HG02981 (cell line): ENCODE data around the gene UBTD2.
"Not testable (repeated sequence)": the region's sequence is repeated elsewhere in the genome, so short reads cannot be mapped to it uniquely, and the experiment has no call there.

Source experiments
- ATAC-seq: cut with Tn5 transposase; IDR thresholded peaks from one replicate; pipeline ENCODE4 v1.9.1; 2021; ENCODE audit warnings: mild to moderate bottlenecking, moderate library complexity; ENCODE audit not compliant: unreplicated experiment

UBTD2 gene

GRCh38 chr5:172252501-172252900 lies 31.1 kb downstream of the UBTD2 start:
- ATAC-seq, result no peak

DNA sequence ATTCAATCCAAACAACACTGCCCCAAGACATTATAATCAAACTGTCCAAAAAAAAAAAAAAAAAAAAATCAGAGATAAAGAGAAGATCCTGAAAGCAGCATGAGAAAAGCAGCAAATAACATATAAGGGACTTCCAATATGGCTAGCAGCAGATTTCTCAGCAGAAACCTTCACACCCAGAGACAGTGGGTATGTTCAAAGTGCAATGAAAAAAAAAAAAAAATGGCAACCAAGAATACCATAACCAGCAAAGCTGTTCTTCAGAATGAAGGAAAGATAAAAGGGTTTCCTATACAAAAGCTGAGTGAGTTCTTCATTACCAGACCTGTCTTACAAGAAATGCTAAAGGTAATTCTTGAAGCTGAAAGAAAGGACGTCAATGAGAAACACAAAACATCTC lies 32.1 kb downstream of the UBTD2 start:
- no peak for ATAC-seq

DNA sequence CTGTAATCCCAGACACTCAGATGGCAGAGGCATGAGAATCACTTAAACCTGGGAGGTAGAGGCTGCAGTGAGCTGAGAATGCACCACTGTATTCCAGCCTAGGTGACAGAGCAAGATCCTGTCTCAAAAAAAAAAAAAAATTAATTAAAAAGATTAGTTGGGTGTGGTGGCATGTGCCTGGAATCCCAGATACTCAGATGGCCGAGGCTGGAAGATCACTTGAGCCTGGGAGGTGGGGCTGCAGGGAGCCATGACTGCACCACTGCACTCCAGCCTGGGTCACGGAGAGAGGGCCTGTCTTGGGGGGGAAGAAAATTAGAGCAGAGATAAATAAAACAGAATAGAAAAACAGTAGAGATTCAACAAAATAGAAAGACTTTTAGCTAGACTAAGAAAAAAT lies 34.9 kb downstream of the UBTD2 start:
- no peak for ATAC-seq

DNA sequence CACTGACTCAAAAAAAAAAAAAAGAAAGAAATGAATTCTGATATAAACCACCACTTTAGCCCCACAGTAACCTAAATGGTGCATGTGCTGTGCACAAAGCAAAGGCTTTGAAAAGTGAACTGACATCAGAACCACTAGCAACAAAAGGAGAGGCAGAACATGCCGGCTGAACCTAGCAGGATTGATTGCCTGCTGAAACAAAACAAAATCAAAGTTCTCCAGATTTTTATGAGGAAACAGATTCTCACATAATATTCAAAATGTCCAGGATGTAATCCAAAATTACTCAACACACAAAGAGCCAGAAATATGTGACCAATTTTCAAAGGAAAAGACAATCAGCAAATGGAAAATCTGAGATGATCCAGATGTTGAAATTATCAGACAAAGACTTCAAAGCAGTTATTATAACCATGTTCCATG lies 37.9 kb downstream of the UBTD2 start:
- no peak for ATAC-seq

DNA sequence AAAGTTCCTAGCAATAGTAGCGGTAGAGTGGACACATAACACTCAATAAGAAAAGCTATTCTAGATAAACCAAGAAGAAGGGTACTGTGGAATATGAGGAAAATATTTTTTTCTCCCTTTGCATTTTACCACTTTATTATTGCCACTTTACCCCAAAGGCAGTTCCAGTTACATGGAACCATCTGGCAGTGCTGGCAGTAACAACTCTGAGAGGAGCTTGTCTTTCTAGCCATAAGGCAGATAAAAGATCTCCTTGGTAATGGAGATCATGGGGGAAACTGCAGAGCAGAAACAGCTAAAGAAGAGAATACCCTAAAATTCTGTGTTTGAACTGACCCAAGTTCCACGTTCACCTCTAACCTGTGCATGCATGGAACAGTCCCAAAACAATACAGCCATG lies 38.5 kb downstream of the UBTD2 start:
- ATAC-seq, result no peak

GRCh38 chr5:172243302-172243701 lies 40.3 kb downstream of the UBTD2 start:
- no peak for ATAC-seq

- ATAC-seq, result no peak
These were observed 45.2 kb downstream of the UBTD2 start for GRCh38 chr5:172238334-172238733.

DNA sequence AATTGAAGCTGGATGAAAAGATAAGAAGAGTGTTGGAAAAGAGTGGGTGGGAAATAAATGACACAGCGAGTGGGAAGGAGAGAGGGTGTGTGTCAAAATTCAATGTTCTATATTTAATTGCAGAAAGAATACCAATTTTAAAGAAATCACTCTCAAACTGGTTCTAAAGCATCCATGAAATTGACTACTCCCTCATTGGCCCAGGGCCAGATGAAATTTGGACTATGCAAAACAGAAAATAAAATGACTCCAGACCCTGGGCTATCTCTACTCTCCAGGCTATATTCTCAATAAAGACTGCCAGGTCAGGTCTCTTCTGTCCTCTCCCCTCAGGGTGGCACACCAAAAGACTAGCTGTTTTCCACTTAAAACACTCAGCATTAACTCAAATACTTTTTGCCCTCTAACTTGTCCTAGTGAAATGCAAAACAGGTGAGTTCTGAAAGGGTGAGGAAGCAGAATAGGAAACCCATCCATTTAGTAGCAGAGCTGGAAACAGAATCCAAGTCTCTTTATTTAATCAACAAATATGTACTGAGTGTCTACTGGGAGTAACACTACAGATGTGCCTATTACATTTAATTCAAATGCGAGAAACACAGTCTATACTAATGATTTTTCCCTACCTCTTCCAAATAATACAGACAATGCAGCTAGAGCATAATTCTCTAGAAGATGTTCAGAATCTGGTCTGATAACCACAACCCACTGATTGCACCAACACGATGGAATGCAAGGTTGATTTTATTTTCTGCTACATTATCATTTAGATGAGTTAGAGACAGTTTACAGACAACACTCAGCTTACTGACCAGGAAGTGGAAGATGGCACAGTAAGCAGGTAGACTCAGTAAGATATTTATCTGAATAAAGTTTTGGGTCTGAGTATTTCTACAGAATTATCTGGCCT lies 47.5 kb downstream of the UBTD2 start:
- no peak for ATAC-seq

DNA sequence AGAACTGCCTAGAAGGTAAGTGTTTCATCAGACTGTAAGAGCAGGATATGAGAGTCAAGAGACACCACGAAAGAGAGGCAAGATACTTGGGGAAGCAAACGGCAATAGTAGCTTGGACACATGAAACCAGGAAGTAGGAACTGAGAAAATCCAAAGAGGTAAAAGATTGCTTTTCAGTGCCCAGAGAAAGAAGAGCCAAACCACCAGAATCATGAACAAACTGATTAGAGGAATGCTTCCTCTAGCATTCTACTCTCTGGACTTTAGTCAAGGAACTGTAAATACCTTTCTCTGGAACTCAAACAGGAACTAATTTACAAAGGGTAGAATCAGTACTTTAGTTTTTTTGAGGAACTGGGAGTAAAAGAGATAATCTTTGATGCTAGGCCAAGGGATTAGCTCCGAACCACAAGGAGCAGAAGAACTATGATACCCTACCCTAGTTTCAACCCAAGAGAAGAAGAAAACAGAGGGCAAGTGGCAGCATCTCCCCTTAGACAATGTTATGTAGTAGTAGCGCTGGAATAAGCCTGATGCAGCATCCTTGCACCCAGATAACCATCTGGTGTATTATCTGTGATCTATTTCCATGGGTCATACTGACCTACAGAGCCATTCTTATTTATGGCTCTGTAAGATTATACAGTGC lies 48.3 kb downstream of the UBTD2 start:
- ATAC-seq, result peak; percentile 52

DNA sequence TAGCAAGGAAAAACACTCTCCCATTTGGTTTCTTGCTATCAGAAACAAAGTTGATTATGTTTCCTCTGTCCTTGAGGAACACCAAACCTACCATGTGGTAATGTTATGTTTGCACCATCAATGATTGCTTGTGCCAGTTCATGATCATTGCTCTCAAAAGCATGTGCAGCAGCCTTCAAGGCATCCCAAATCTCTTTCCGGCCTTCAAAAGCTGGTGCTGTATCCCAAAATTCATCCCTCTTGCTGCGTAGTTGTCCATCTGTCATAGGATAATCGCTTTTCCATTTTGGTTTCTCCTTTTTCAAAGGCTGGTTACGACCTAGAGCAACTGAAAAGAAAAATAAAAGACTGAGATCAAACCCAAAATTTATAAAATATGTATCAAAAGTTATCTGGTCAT lies 49.5 kb downstream of the UBTD2 start:
- no peak for ATAC-seq

DNA sequence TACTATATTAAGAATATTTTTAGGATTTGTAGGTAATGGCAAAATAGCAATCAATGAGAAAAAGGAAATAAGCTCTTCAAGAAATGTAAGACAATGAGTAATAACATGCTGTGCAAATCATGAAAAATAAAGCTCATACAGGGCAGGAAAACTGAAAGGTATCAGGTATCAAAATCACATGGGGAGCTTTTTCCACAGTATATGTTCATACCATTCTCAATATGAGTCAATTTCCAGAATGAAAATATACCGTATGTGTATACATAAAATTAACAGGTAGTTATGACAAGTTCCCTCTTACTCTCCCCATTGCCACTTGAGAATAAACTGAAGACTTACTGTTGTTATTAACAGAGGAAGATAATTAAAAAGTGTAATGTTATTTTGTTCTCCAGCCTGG lies 53.7 kb downstream of the UBTD2 start:
- ATAC-seq, result no peak

- ATAC-seq, result no peak
These were observed 58.6 kb downstream of the UBTD2 start for GRCh38 chr5:172224996-172225395.

- peak; percentile 78 for ATAC-seq
These were observed 59.4 kb downstream of the UBTD2 start for GRCh38 chr5:172223901-172224873.

DNA sequence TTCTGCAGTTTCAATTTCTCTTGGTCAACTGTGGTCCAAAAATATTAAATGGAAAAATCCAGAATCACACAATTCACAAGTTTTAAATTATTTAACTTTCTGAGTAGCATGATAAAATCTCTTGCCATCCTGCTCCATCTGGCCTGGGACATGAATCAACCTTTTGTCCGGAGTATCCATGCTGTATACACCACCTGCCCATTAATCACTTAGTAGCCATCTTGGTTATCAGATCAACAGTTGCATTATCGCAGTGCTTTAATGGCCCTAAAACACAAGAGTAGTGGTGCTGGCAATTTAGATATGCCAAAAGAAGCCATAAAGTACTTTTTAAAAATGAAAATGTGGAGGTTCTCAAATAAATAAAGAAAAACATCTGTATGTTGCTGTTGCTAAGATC lies 64.3 kb downstream of the UBTD2 start:
- no peak for ATAC-seq

DNA sequence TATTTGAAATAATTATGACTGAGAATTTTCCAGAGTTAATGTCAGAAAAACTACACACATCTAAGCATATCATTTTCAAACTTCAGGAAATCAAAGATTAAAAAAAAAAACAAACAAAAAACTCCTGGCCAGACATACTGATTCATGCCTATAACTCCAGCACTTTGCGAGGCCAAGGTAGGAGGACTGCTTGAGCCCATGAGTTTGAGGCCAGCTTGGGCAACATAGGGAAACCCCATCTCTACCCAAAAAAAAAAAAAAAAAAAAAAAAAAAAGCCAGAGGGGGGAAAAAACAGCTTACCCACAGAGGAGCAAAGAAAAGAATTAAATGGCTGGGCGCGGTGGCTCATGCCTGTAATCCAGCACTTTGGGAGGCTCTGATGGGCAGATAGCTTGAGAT lies 67.2 kb downstream of the UBTD2 start:
- no peak for ATAC-seq

DNA sequence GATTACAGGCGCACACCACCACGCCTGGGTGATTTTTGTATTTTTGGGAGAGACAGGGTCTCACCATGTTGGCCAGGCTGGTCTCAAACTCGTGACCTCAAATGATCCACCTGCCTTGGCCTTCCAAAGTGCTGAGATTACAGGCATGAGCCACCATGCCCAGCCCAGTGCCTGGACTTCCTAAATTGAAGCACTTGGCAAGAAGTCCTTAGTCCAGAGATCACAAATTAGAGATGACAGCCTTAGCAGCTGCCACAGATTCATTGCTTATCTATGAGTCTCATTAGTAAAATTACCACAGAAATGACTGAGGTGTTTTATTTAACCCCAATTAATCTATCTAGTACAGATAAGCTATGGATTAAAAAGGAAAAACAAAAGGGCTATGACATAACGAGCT lies 70.4 kb downstream of the UBTD2 start:
- no peak for ATAC-seq

- no peak for ATAC-seq
These were observed 71.9 kb downstream of the UBTD2 start for GRCh38 chr5:172211676-172212075.

- ATAC-seq, result no peak
These were observed 73.8 kb downstream of the UBTD2 start for GRCh38 chr5:172209714-172210113.

DNA sequence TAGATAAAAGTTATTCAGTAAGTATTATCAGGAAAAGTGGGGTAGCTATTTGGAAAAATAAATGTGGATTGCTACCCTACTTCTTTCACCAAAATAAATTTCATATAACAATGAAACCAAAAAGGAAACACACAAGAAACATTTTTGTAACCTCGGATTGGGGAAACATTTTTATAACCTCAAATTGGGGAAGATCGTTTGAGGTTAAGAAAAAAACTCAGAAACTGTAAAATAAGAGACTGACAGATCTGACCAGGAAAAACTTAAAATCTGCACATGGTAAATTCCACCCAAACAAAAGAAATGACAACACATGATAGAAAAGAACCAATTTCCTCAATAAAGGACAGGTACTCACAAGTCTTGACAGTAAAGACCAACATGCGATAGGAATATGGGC lies 76.1 kb downstream of the UBTD2 start:
- ATAC-seq, result no peak

GRCh38 chr5:172205984-172206383 lies 77.6 kb downstream of the UBTD2 start:
- not testable (repeated sequence) for ATAC-seq

DNA sequence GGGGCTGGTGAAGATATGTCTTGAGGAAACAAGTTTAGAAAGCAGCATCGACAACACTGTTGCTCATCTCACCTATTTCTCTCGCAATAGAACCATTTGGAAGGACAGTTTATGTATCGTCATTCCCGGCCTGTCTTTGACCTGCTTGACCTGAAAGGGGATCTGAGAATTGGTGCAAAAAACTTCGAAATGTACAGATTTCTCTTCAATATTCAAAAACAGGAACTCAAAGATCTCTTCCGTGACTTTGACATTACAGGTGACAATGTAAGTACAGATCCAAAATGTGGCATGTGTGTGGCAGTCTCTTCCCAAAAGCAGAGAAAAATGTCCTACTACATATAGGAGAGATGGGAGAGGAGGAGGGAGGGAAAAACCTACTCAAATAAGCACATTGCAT lies 83.1 kb downstream of the UBTD2 start:
- no peak for ATAC-seq
